WTC11 (cell line): Measurements from ENCODE around the gene NRXN3. TPM values are rescaled to one million over a fixed set of nuclear protein-coding genes. Genes with fewer than 3 reads are reported as not detected.

Experiments
- ATAC-seq: fragments of 200-7000 bp; cut with Tn5 transposase; 2 replicates; pipeline ENCODE4 v1.10.0; 2021; ENCODE audit warnings: mild to moderate bottlenecking, moderate library complexity
- CTCF ChIA-PET: fragments of 300-600 bp; sonication (Branson Sonifier 250); formaldehyde crosslinking; loops from one replicate; lab custom pipeline; 2021; ENCODE audit warnings: antibody characterized with exemption; lab: Charles Lee
- POLR2A ChIA-PET: fragments of 350-600 bp; sonication (Branson Sonifier 250); formaldehyde crosslinking; loops from one replicate; lab custom pipeline; 2021; ENCODE audit warnings: antibody characterized with exemption; lab: Charles Lee
- DNase-seq: peaks from one replicate; pipeline ENCODE4 v3.0.0; 2021; ENCODE audit warnings: low spot score
- H3K27ac Mint-ChIP-seq: 2 replicates; pipeline ENCODE4 v1.8.0; 2021; ENCODE audit warnings: mixed read lengths
- H3K27me3 Mint-ChIP-seq: 2 replicates; pipeline ENCODE4 v1.8.0; 2021; ENCODE audit warnings: low read depth, mild to moderate bottlenecking, moderate library complexity, mixed read lengths
- H3K36me3 Mint-ChIP-seq: 2 replicates; pipeline ENCODE4 v1.8.0; 2021; ENCODE audit warnings: mixed read lengths
- H3K4me1 Mint-ChIP-seq: 2 replicates; pipeline ENCODE4 v1.8.0; 2022; ENCODE audit warnings: mixed read lengths
- H3K4me3 Mint-ChIP-seq: 2 replicates; pipeline ENCODE4 v1.8.0; 2021; ENCODE audit warnings: mild to moderate bottlenecking, moderate library complexity, mixed read lengths
- H3K9me3 Mint-ChIP-seq: 2 replicates; pipeline ENCODE4 v1.8.0; 2021; ENCODE audit warnings: mixed read lengths
- AR ChIP-seq: fragments of 250-450 bp; sonication (Bioruptor Pico); IDR thresholded peaks from 2 replicates; pipeline ENCODE4 v1.9.0; 2021; ENCODE audit warnings: mild to moderate bottlenecking
- CDX4 ChIP-seq: fragments of 250-450 bp; sonication (Bioruptor Pico); IDR thresholded peaks from 2 replicates; pipeline ENCODE4 v1.9.0; 2021; ENCODE audit warnings: moderate library complexity, mild to moderate bottlenecking, inconsistent platforms, borderline replicate concordance
- ELF4 ChIP-seq: sonication (generic); formaldehyde crosslinking; IDR thresholded peaks from 2 replicates; pipeline ENCODE4 v1.8.1; 2022; ENCODE audit warnings: low read depth, mild to moderate bottlenecking, moderate library complexity, missing genetic modification reagents
- ERG ChIP-seq: fragments of 250-450 bp; sonication (Bioruptor Pico); IDR thresholded peaks from 2 replicates; pipeline ENCODE4 v1.8.0; 2021; ENCODE audit warnings: mild to moderate bottlenecking
- IRF2 ChIP-seq: sonication (generic); formaldehyde crosslinking; IDR thresholded peaks from 2 replicates; pipeline ENCODE4 v1.8.0; 2022; ENCODE audit warnings: low read depth, missing genetic modification reagents, borderline replicate concordance
- JAZF1 ChIP-seq: fragments of 250-450 bp; sonication (Bioruptor Pico); IDR thresholded peaks from 2 replicates; pipeline ENCODE4 v1.9.0; 2021; ENCODE audit warnings: moderate library complexity, mild to moderate bottlenecking, inconsistent platforms
- MXD4 ChIP-seq: fragments of 250-450 bp; sonication (Bioruptor Pico); IDR thresholded peaks from 2 replicates; pipeline ENCODE4 v1.8.0; 2021; ENCODE audit warnings: mild to moderate bottlenecking, moderate library complexity, borderline replicate concordance
- MYBL2 ChIP-seq: sonication (generic); formaldehyde crosslinking; IDR thresholded peaks from 2 replicates; pipeline ENCODE4 v1.8.1; 2023; ENCODE audit warnings: mild to moderate bottlenecking, moderate library complexity, missing genetic modification reagents
- NFATC4 ChIP-seq: fragments of 250-450 bp; sonication (Bioruptor Pico); IDR thresholded peaks from 2 replicates; pipeline ENCODE4 v1.9.0; 2021; ENCODE audit warnings: mild to moderate bottlenecking
- NR3C1 ChIP-seq: sonication (generic); formaldehyde crosslinking; conservative IDR thresholded peaks from 2 replicates; pipeline ENCODE4 v1.8.1; 2023; ENCODE audit warnings: low read depth, mild to moderate bottlenecking, missing genetic modification reagents
- SMAD3 ChIP-seq: sonication (generic); formaldehyde crosslinking; IDR thresholded peaks from 2 replicates; pipeline ENCODE4 v1.8.0; 2022; ENCODE audit warnings: missing genetic modification reagents, mild to moderate bottlenecking, borderline replicate concordance
- STAT6 ChIP-seq: sonication (generic); formaldehyde crosslinking; conservative IDR thresholded peaks from 2 replicates; pipeline ENCODE4 v1.8.1; 2023; ENCODE audit warnings: mild to moderate bottlenecking, low read depth, missing genetic modification reagents, moderate library complexity
- TCF7 ChIP-seq: sonication (generic); formaldehyde crosslinking; IDR thresholded peaks from 2 replicates; pipeline ENCODE4 v1.8.0; 2022; ENCODE audit warnings: mild to moderate bottlenecking, low read depth, missing genetic modification reagents, moderate library complexity
- TEAD1 ChIP-seq: sonication (generic); formaldehyde crosslinking; IDR thresholded peaks from 2 replicates; pipeline ENCODE4 v1.8.0; 2022; ENCODE audit warnings: mild to moderate bottlenecking, missing genetic modification reagents
- ZBTB43 ChIP-seq: sonication (generic); formaldehyde crosslinking; IDR thresholded peaks from 2 replicates; pipeline ENCODE4 v1.8.1; 2023; ENCODE audit warnings: mild to moderate bottlenecking, missing genetic modification reagents
- total RNA-seq: library from RNA; stranded (reverse); gene quantifications from 3 replicates; pipeline ENCODE4 v1.2.3, GENCODE V29; 2021

Gene NRXN3
- total RNA-seq, 1 experiment from 2014 or later: 3.0 TPM

- ChIA-PET CTCF (no interaction called here), POLR2A (no interaction called here)
- no peaks in the 10 kb centered on the region for H3K36me3 Mint-ChIP-seq
- DNase-seq (no peak), ATAC-seq (no peak)
- H3K27ac Mint-ChIP-seq: no peak overlapping the region
- no peaks in the 10 kb centered on the region for H3K4me1 Mint-ChIP-seq
- H3K27me3 Mint-ChIP-seq: no peaks in the 10 kb centered on the region
- no peak overlapping the region for H3K4me3 Mint-ChIP-seq
- no peak for TF ChIP-seq AR (CRISPR knock-in tag)
- TF ChIP-seq NR3C1 (CRISPR knock-in tag): no peak
- no peak for TF ChIP-seq MYBL2 (CRISPR knock-in tag)
- no peak for TF ChIP-seq ELF4 (CRISPR knock-in tag)
- no peak for TF ChIP-seq ERG (CRISPR knock-in tag)
- no peak for TF ChIP-seq ZBTB43 (CRISPR knock-in tag)
- TF ChIP-seq JAZF1 (CRISPR knock-in tag): no peak
- no peak for TF ChIP-seq IRF2 (CRISPR knock-in tag)
- no peak for TF ChIP-seq TCF7 (CRISPR knock-in tag)
- TF ChIP-seq TEAD1 (CRISPR knock-in tag): no peak
- TF ChIP-seq NFATC4 (CRISPR knock-in tag): no peak
- TF ChIP-seq SMAD3 (CRISPR knock-in tag): no peak
- TF ChIP-seq MXD4 (CRISPR knock-in tag): no peak
- TF ChIP-seq CDX4 (CRISPR knock-in tag): no peak
- 0 out of 2 replicates have a peak, but pooled peaks cover 3% of the 10 kb centered on the region for H3K9me3 Mint-ChIP-seq
Observed at GRCh38 chr14:78414172-78414571, 244.0 kb downstream of the NRXN3 start.

GRCh38 chr14:78417532-78417931, 247.4 kb downstream of the NRXN3 start:
- CTCF ChIA-PET: no interaction called here
- H3K27ac Mint-ChIP-seq: no peak overlapping the region

More at GRCh38 chr14:78417532-78417931, 247.4 kb downstream of the NRXN3 start:
- POLR2A ChIA-PET: no interaction called here
- ATAC-seq: no peak
- no peaks in the 10 kb centered on the region for H3K36me3 Mint-ChIP-seq
- H3K4me1 Mint-ChIP-seq: no peaks in the 10 kb centered on the region; the same call in 1 of the 2 replicates
- 0 out of 2 replicates have a peak, but pooled peaks cover 3% of the 10 kb centered on the region for H3K9me3 Mint-ChIP-seq
- DNase-seq: no peak
- H3K4me3 Mint-ChIP-seq: no peak overlapping the region
- TF ChIP-seq STAT6: no peak
- TF ChIP-seq, all 79 proteins: peak for 0
- H3K27me3 Mint-ChIP-seq: no peaks in the 10 kb centered on the region
